ENCODE results near the gene NAA35. TPM values are rescaled to one million over a fixed set of nuclear protein-coding genes. Genes with fewer than 3 reads are reported as not detected.

The NAA35 gene
- polyA plus RNA-seq, 1 donor: 22.1 TPM

GRCh38 chr9:85942913-85943709, 2.2 kb downstream of the NAA35 start:
- H3K9me3 ChIP-seq (ENCODE audit: control insufficient read depth, low read depth, low read length): no peaks in the 10 kb centered on the region
- peaks cover 9% of the 10 kb centered on the region for H3K4me1 ChIP-seq (ENCODE audit: control insufficient read depth, insufficient read depth, low read length)
- no peak overlapping the region for H3K4me3 ChIP-seq (ENCODE audit: low read length)
- WGBS (ENCODE audit: insufficient coverage, low lambda C conversion rate): 29% methylated on average over 3 of the region's 3 CpGs
- H3K36me3 ChIP-seq (ENCODE audit: control insufficient read depth, insufficient read depth, low read length): peaks cover 23% of the 10 kb centered on the region
- H3K27me3 ChIP-seq (ENCODE audit: control insufficient read depth, insufficient read depth, low read length): no peaks in the 10 kb centered on the region
- peak in 1 of 2 donors; percentile 45 for DNase-seq
- peak overlapping the region; percentile 17 for H3K27ac ChIP-seq (ENCODE audit: low read length)

DNA sequence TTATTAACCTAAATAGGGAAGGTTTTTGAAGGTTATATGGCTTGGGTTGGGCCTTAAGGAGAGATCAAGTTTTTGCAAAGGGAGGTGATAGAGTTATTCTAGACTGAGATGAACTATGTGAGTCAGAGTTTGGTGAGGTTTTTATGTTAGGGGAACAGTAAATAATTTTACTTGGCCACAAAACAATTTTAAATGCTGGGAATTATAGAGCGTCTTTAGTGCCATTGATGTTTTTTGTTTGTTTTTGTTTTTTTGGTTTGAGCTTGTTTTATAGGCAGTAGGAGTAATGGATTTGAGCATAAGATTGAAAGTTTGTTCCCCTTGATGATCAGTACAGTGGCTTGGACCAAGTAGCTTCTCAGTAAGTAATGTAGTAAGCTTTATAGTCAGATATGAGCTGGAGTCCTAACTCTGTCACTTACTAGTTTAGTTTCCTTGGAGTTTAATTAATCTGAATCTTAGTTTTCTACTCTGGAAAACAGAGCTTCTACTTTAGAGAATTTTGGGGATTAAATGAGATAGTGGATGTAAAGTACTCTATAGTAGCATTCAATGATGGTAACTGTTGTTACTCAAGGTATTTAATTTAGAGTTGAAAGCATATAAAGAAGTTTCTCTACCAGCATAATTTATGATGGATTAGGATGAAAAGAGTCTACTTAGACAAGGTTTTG, 2.9 kb downstream of the NAA35 start:
- Histone ChIP-seq H3K27ac (ENCODE audit: low read length) (no peak overlapping the region), H3K9me3 (ENCODE audit: control insufficient read depth, low read depth, low read length) (no peaks in the 10 kb centered on the region), H3K4me1 (ENCODE audit: control insufficient read depth, insufficient read depth, low read length) (peaks cover 8% of the 10 kb centered on the region), H3K4me3 (ENCODE audit: low read length) (no peak overlapping the region), H3K36me3 (ENCODE audit: control insufficient read depth, insufficient read depth, low read length) (peaks cover 28% of the 10 kb centered on the region), H3K27me3 (ENCODE audit: control insufficient read depth, insufficient read depth, low read length) (no peaks in the 10 kb centered on the region)
- WGBS (ENCODE audit: insufficient coverage, low lambda C conversion rate): 100% methylated on average over 1 of the region's 1 CpG
- DNase-seq: no peak

- H3K36me3 ChIP-seq (ENCODE audit: control insufficient read depth, insufficient read depth, low read length): peaks cover 28% of the 10 kb centered on the region
These were observed 3.7 kb downstream of the NAA35 start for GRCh38 chr9:85944672-85945071.

GRCh38 chr9:85949586-85950335, 8.8 kb downstream of the NAA35 start:
- Histone ChIP-seq H3K36me3 (ENCODE audit: control insufficient read depth, insufficient read depth, low read length) (peaks cover 45% of the 10 kb centered on the region), H3K4me1 (ENCODE audit: control insufficient read depth, insufficient read depth, low read length) (no peaks in the 10 kb centered on the region), H3K27ac (ENCODE audit: low read length) (no peak overlapping the region)

More at GRCh38 chr9:85944672-85945071, 3.7 kb downstream of the NAA35 start:
- no peaks in the 10 kb centered on the region for H3K27me3 ChIP-seq (ENCODE audit: control insufficient read depth, insufficient read depth, low read length)
- no peak overlapping the region for H3K27ac ChIP-seq (ENCODE audit: low read length)
- H3K4me3 ChIP-seq (ENCODE audit: low read length): no peak overlapping the region
- peaks cover 8% of the 10 kb centered on the region for H3K4me1 ChIP-seq (ENCODE audit: control insufficient read depth, insufficient read depth, low read length)
- no peaks in the 10 kb centered on the region for H3K9me3 ChIP-seq (ENCODE audit: control insufficient read depth, low read depth, low read length)
- no CpG with 5 or more reads among the region's 2 CpGs for WGBS (ENCODE audit: insufficient coverage, low lambda C conversion rate)
- DNase-seq: no peak

GRCh38 chr9:85959955-85960354, 19.0 kb downstream of the NAA35 start:
- peaks cover 32% of the 10 kb centered on the region for H3K36me3 ChIP-seq (ENCODE audit: control insufficient read depth, insufficient read depth, low read length)
- no peak overlapping the region for H3K27ac ChIP-seq (ENCODE audit: low read length)
- DNase-seq: no peak
- 82% methylated on average over 1 of the region's 3 CpGs for WGBS (ENCODE audit: insufficient coverage, low lambda C conversion rate)
- no peaks in the 10 kb centered on the region for H3K9me3 ChIP-seq (ENCODE audit: control insufficient read depth, low read depth, low read length)
- H3K4me1 ChIP-seq (ENCODE audit: control insufficient read depth, insufficient read depth, low read length): no peaks in the 10 kb centered on the region
- no peak overlapping the region for H3K4me3 ChIP-seq (ENCODE audit: low read length)
- no peaks in the 10 kb centered on the region for H3K27me3 ChIP-seq (ENCODE audit: control insufficient read depth, insufficient read depth, low read length)

More at GRCh38 chr9:85949586-85950335, 8.8 kb downstream of the NAA35 start:
- no CpG with 5 or more reads among the region's 4 CpGs for WGBS (ENCODE audit: insufficient coverage, low lambda C conversion rate)
- DNase-seq: no peak
- H3K4me3 ChIP-seq (ENCODE audit: low read length): no peak overlapping the region
- H3K9me3 ChIP-seq (ENCODE audit: control insufficient read depth, low read depth, low read length): no peaks in the 10 kb centered on the region
- H3K27me3 ChIP-seq (ENCODE audit: control insufficient read depth, insufficient read depth, low read length): no peaks in the 10 kb centered on the region

- DNase-seq: peak in 1 of 2 donors; percentile 25
- no peak overlapping the region for H3K27ac ChIP-seq (ENCODE audit: low read length)
These were observed 19.7 kb downstream of the NAA35 start for GRCh38 chr9:85960688-85961093.

GRCh38 chr9:85964526-85964925, 23.6 kb downstream of the NAA35 start:
- Histone ChIP-seq H3K36me3 (ENCODE audit: control insufficient read depth, insufficient read depth, low read length) (peaks cover 38% of the 10 kb centered on the region), H3K4me1 (ENCODE audit: control insufficient read depth, insufficient read depth, low read length) (no peaks in the 10 kb centered on the region), H3K27ac (ENCODE audit: low read length) (no peak overlapping the region), H3K27me3 (ENCODE audit: control insufficient read depth, insufficient read depth, low read length) (no peaks in the 10 kb centered on the region), H3K9me3 (ENCODE audit: control insufficient read depth, low read depth, low read length) (no peaks in the 10 kb centered on the region), H3K4me3 (ENCODE audit: low read length) (no peak overlapping the region)
- WGBS (ENCODE audit: insufficient coverage, low lambda C conversion rate): 100% methylated on average over 1 of the region's 3 CpGs
- no peak for DNase-seq

More at GRCh38 chr9:85960688-85961093, 19.7 kb downstream of the NAA35 start:
- 37% methylated on average over 3 of the region's 3 CpGs for WGBS (ENCODE audit: insufficient coverage, low lambda C conversion rate)
- Histone ChIP-seq H3K9me3 (ENCODE audit: control insufficient read depth, low read depth, low read length) (no peaks in the 10 kb centered on the region), H3K27me3 (ENCODE audit: control insufficient read depth, insufficient read depth, low read length) (no peaks in the 10 kb centered on the region), H3K4me1 (ENCODE audit: control insufficient read depth, insufficient read depth, low read length) (no peaks in the 10 kb centered on the region), H3K36me3 (ENCODE audit: control insufficient read depth, insufficient read depth, low read length) (peaks cover 37% of the 10 kb centered on the region), H3K4me3 (ENCODE audit: low read length) (no peak overlapping the region)

DNA sequence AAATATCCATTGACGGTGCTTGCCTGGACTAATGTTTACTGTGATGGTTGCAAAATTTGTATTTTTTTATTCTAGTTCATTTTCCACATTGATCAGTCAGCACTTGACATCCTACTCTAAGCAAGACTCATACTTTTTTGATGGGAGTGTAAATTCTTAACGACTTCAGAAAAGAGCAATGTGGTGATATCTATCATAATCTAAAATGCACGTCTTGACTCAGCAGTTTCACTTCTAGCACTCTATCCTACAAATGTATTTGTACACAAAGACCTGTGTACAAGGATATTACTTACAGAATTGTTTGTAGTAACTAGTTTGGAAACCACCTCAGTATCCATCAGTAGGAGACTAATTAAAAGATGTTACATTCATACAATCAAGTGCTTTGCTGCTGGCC, 24.0 kb downstream of the NAA35 start:
- no peaks in the 10 kb centered on the region for H3K9me3 ChIP-seq (ENCODE audit: control insufficient read depth, low read depth, low read length)
- no peak overlapping the region for H3K27ac ChIP-seq (ENCODE audit: low read length)
- DNase-seq: no peak
- peaks cover 42% of the 10 kb centered on the region for H3K36me3 ChIP-seq (ENCODE audit: control insufficient read depth, insufficient read depth, low read length)
- no CpG with 5 or more reads among the region's 3 CpGs for WGBS (ENCODE audit: insufficient coverage, low lambda C conversion rate)
- no peaks in the 10 kb centered on the region for H3K27me3 ChIP-seq (ENCODE audit: control insufficient read depth, insufficient read depth, low read length)
- H3K4me1 ChIP-seq (ENCODE audit: control insufficient read depth, insufficient read depth, low read length): no peaks in the 10 kb centered on the region
- no peak overlapping the region for H3K4me3 ChIP-seq (ENCODE audit: low read length)

- 100% methylated on average over 1 of the region's 1 CpG for WGBS (ENCODE audit: insufficient coverage, low lambda C conversion rate)
- Histone ChIP-seq H3K4me1 (ENCODE audit: control insufficient read depth, insufficient read depth, low read length) (no peaks in the 10 kb centered on the region), H3K27me3 (ENCODE audit: control insufficient read depth, insufficient read depth, low read length) (no peaks in the 10 kb centered on the region), H3K27ac (ENCODE audit: low read length) (no peak overlapping the region), H3K4me3 (ENCODE audit: low read length) (no peak overlapping the region), H3K9me3 (ENCODE audit: control insufficient read depth, low read depth, low read length) (no peaks in the 10 kb centered on the region), H3K36me3 (ENCODE audit: control insufficient read depth, insufficient read depth, low read length) (peaks cover 39% of the 10 kb centered on the region)
- DNase-seq: no peak
These were observed 28.8 kb downstream of the NAA35 start for GRCh38 chr9:85969727-85970126.

DNA sequence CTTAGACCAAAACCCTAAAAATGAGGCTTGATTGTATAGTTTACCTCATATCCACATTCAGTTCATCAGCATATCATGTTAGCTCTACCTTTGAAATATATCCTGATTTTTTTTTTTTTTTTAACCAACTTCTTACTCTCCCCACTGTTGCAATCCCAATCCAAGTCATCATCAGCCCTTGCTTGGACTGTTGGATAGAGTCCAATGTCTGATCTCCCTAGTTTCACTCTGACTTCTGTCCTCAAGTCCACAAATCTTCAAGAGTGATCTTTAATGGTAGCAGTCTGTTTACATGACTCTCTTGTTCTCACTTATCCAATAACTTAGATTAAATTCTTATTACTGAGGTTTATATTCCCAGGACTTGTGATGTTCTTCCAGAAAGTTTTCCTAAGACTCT, 30.8 kb downstream of the NAA35 start:
- peak; percentile 83 to 89 for DNase-seq
- Histone ChIP-seq H3K4me3 (ENCODE audit: low read length) (no peak overlapping the region), H3K36me3 (ENCODE audit: control insufficient read depth, insufficient read depth, low read length) (peaks cover 34% of the 10 kb centered on the region), H3K4me1 (ENCODE audit: control insufficient read depth, insufficient read depth, low read length) (no peaks in the 10 kb centered on the region), H3K9me3 (ENCODE audit: control insufficient read depth, low read depth, low read length) (no peaks in the 10 kb centered on the region), H3K27ac (ENCODE audit: low read length) (peak overlapping the region; percentile 65), H3K27me3 (ENCODE audit: control insufficient read depth, insufficient read depth, low read length) (no peaks in the 10 kb centered on the region)
